ENCODE results near the gene KIAA0408.

KIAA0408 gene

GRCh38 chr6:127447780-127448179 is 11.4 kb downstream of the KIAA0408 start:
- Histone ChIP-seq H3K9me3 (ENCODE audit: insufficient read depth, low read length) (no peaks in the 10 kb centered on the region), H3K27me3 (ENCODE audit: low read length) (no peaks in the 10 kb centered on the region), H3K9ac (ENCODE audit: low read length) (no peak overlapping the region), H4K20me1 (ENCODE audit: low read depth, low read length) (no peaks in the 10 kb centered on the region), H2AFZ (ENCODE audit: low read depth, low read length, severe bottlenecking) (no peak overlapping the region), H3K27ac (ENCODE audit: low read depth, low read length) (no peak overlapping the region), H3K36me3 (ENCODE audit: low read length) (no peaks in the 10 kb centered on the region), H3K4me3 (ENCODE audit: insufficient read depth, low read length, poor library complexity, severe bottlenecking) (no peak overlapping the region), H3K9me2 (replicated peaks; ENCODE audit: insufficient read depth, low read length) (no peaks in the 10 kb centered on the region), H3K4me2 (ENCODE audit: low read depth, low read length, poor library complexity, severe bottlenecking) (no peak overlapping the region), H3K79me2 (ENCODE audit: insufficient read depth, low read length) (no peaks in the 10 kb centered on the region), H3F3A (ENCODE audit: insufficient read depth) (no peaks in the 10 kb centered on the region)
- TF ChIP-seq CTCF (IDR thresholded peaks at IDR 0.05; ENCODE audit: insufficient read depth, low read length, poor library complexity, severe bottlenecking) (no peak), EZH2phosphoT487 (conservative IDR thresholded peaks at IDR 0.05; ENCODE audit: low read length) (no peak)

DNA sequence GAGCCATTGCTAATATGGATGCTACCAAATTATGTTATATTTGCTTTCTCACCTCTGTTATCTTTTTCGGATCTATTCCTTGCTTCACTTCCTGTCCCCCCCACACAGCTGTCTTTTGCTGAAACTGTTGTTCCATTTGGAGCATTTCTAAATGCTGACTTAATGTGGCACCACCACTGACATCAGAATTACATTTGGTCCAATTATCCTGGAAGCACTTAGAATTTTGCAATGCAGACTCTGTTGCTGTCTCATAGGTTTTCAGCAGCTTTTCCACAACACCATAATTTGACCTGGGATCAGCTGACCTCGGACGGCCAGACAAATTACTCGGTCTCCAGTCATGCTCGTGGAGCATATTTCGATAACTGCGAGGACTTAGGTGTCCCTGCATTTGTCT is 12.8 kb downstream of the KIAA0408 start:
- no peaks in the 10 kb centered on the region for H3K79me2 ChIP-seq (ENCODE audit: insufficient read depth, low read length)
- no peak overlapping the region for H2AFZ ChIP-seq (ENCODE audit: low read depth, low read length, severe bottlenecking)
- TF ChIP-seq EZH2phosphoT487 (conservative IDR thresholded peaks at IDR 0.05; ENCODE audit: low read length) (no peak), CTCF (IDR thresholded peaks at IDR 0.05; ENCODE audit: insufficient read depth, low read length, poor library complexity, severe bottlenecking) (no peak)
- no peak overlapping the region for H3K4me3 ChIP-seq (ENCODE audit: insufficient read depth, low read length, poor library complexity, severe bottlenecking)
- H4K20me1 ChIP-seq (ENCODE audit: low read depth, low read length): no peaks in the 10 kb centered on the region
- no peaks in the 10 kb centered on the region for H3K36me3 ChIP-seq (ENCODE audit: low read length)
- H3K27ac ChIP-seq (ENCODE audit: low read depth, low read length): no peak overlapping the region
- no peak overlapping the region for H3K4me2 ChIP-seq (ENCODE audit: low read depth, low read length, poor library complexity, severe bottlenecking)
- H3F3A ChIP-seq (ENCODE audit: insufficient read depth): no peaks in the 10 kb centered on the region
- no peak overlapping the region for H3K9ac ChIP-seq (ENCODE audit: low read length)
- no peaks in the 10 kb centered on the region for H3K27me3 ChIP-seq (ENCODE audit: low read length)
- no peaks in the 10 kb centered on the region for H3K9me2 ChIP-seq (replicated peaks; ENCODE audit: insufficient read depth, low read length)
- H3K9me3 ChIP-seq (ENCODE audit: insufficient read depth, low read length): no peaks in the 10 kb centered on the region

DNA sequence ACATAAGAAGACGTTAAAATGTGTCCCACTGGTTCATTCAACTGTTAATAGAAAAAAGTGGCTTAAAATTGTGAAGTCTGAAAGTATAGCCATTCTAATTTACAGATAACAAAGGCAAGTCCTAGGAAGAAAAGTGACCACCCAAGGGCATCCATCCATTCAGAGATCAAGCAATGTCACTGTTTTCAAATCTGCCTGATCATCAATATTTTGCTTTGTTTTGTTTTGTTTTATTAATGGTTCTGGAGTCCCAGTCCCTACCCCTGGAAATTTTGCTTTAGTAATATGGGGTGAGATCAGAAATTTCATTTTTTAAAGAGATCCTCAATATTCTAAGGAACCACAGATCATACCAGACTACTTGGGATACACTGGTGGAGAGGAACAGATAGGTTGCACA is 17.3 kb downstream of the KIAA0408 start:
- H2AFZ ChIP-seq (ENCODE audit: low read depth, low read length, severe bottlenecking): no peak overlapping the region
- H3K4me2 ChIP-seq (ENCODE audit: low read depth, low read length, poor library complexity, severe bottlenecking): no peak overlapping the region
- H3K4me3 ChIP-seq (ENCODE audit: insufficient read depth, low read length, poor library complexity, severe bottlenecking): no peak overlapping the region
- H3K9ac ChIP-seq (ENCODE audit: low read length): no peak overlapping the region
- H3K9me3 ChIP-seq (ENCODE audit: insufficient read depth, low read length): no peaks in the 10 kb centered on the region
- no peaks in the 10 kb centered on the region for H4K20me1 ChIP-seq (ENCODE audit: low read depth, low read length)
- H3K27ac ChIP-seq (ENCODE audit: low read depth, low read length): no peak overlapping the region
- TF ChIP-seq EZH2phosphoT487 (conservative IDR thresholded peaks at IDR 0.05; ENCODE audit: low read length): no peak
- TF ChIP-seq CTCF (IDR thresholded peaks at IDR 0.05; ENCODE audit: insufficient read depth, low read length, poor library complexity, severe bottlenecking): no peak
- no peaks in the 10 kb centered on the region for H3K36me3 ChIP-seq (ENCODE audit: low read length)
- no peaks in the 10 kb centered on the region for H3F3A ChIP-seq (ENCODE audit: insufficient read depth)
- no peaks in the 10 kb centered on the region for H3K79me2 ChIP-seq (ENCODE audit: insufficient read depth, low read length)
- no peaks in the 10 kb centered on the region; the same call in 1 of the 2 replicates for H3K9me2 ChIP-seq (replicated peaks; ENCODE audit: insufficient read depth, low read length)
- no peaks in the 10 kb centered on the region for H3K27me3 ChIP-seq (ENCODE audit: low read length)
